ENCODE measurements around the gene DACT3.

The DACT3 gene

DNA sequence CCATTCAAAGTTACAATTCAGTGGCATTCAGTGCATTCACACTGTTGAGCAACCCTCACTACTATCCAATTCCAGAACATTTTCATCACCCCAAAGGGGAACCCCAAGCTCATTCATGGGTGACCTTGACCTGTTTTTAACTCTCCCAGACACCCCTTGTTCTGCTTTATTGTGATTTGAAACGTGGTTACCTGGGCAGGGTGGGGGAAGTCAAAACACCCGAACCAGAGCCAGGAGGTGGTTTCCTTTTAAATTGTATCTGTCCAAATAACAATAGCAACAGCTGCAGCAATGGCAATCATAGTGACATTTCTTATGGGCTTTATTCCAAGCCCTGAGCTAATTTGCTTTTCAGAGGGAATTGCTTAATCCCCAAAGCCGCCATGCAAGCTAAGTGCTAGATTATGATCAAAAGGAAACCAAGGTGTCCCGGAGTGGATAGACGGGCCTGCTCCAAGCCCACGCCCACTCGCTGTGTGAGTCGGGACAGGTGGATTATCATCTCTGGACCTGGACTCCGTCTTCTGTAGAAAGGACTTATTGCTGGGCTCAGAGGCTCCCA is 42.2 kb downstream of the DACT3 start:
- DNase-seq = no peak
- Histone ChIP-seq H3K4me1 (peaks cover 7 to 76% (median 67%) of the 10 kb centered on the region in 4 donors), H3K27me3 (no peaks in the 10 kb centered on the region), H3K36me3 (no peaks in the 10 kb centered on the region), H3K27ac (peak overlapping the region; percentile 90 to 94), H3K9me3 (no peaks in the 10 kb centered on the region), H3K4me3 (no peak overlapping the region)
- intact Hi-C loops (cut with DNase I; ENCODE audit: low total_unique reads) = loop anchor here (5.0 to 10.0 kb wide), 2 partner anchors 44 to 116 kb away; partner anchors contain the start of gene DACT3
- TF ChIP-seq CTCF (IDR thresholded peaks at IDR 0.05) = no peak

DNA sequence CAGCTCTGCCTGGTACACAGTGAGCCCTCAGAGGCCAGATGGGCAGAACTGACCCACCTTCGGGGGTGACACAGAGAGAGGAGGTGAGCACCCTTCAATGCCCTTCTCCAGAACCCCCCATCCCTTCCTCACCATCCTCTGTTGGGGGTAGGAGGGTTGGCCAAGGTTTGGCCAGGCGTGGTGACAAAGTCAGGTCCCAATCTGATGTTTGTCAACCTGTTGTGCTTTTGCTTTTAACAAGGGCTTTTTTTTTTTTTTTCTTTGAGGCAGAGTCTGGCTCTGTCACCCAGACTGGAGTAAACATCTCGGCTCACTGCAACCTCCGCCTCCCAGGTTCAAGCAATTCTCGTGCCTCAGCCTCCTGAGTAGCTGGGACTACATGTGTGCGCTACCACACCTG is 43.4 kb downstream of the DACT3 start:
- H3K27ac ChIP-seq = peak overlapping the region in 1 of 2 donors; percentile 48
- intact Hi-C loops (cut with DNase I; ENCODE audit: low total_unique reads) = loop anchor here (5.0 to 10.0 kb wide), 2 partner anchors 45 to 117 kb away; partner anchors contain the start of gene DACT3
- no peak for TF ChIP-seq CTCF (IDR thresholded peaks at IDR 0.05)

DNA sequence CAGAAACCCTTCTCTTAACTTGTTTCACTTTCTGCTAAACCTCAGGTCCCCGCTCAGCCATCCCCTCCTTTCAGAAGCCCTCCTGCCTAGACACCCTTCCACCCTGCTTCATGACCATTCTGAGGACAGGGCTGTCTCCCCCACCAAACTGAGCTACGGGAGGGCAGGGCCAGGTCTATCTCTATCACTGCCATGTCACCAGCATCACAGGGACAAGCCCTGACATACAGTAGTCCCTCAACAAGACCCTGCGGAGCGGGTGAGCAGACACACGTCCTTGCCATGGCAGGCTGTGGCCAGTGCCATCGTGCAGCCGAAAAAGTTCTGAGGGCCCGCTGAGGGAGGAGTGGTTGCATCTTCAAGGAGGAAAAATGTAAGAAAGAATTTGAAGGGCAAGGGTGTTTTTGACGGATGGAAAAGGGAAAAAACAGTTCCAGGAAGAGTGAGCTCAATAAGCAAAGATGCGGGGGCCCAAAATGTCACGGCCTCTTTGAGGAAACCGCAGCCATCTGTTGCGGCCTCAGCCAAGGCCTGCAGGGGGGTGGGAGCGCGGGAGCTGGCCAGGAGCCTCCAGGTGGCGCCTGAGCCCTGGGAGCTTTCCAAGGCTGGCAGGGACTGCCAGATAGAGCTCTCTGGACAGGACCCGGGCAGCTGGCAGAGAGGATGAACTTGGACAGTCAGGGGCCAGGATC is 44.2 kb downstream of the DACT3 start:
- no peak for DNase-seq
- peak overlapping the region in 1 of 2 donors; percentile 48 for H3K27ac ChIP-seq

More for the DNA sequence above, 43.4 kb downstream of the DACT3 start:
- H3K4me3 ChIP-seq = no peak overlapping the region
- DNase-seq = no peak
- no peaks in the 10 kb centered on the region for H3K27me3 ChIP-seq
- H3K4me1 ChIP-seq = peaks cover 7 to 65% (median 59%) of the 10 kb centered on the region in 4 donors
- no peaks in the 10 kb centered on the region for H3K9me3 ChIP-seq
- H3K36me3 ChIP-seq = no peaks in the 10 kb centered on the region

DNA sequence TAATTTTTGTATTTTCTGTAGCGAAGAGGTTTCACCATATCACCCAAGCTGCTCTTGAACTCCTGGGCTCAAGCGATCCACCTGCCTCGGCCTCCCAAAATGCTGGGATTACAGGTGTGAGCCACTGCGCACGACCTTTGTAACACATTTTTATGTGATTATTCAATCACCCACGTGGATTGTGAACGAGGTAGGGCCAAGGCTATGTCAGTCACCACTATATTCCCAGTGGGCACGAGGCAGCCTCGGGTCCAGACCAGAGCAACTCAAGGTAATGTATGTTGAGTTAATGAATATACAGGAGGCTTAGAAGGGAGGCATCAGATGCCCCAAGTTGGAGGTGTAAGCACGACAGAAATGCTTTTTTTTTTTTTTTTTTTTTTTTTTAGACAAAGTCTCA is 45.0 kb downstream of the DACT3 start:
- Histone ChIP-seq H3K9me3 (no peaks in the 10 kb centered on the region), H3K27me3 (no peaks in the 10 kb centered on the region), H3K4me3 (no peak overlapping the region), H3K36me3 (peaks cover 0 to 4% (median under 1%) of the 10 kb centered on the region in 3 donors), H3K27ac (no peak overlapping the region), H3K4me1 (peaks cover 7 to 50% (median 43%) of the 10 kb centered on the region in 4 donors)
- no peak for DNase-seq
- intact Hi-C loops (cut with DNase I; ENCODE audit: low total_unique reads) = loop anchor here (5.0 to 10.0 kb wide), 2 partner anchors 46 to 119 kb away; partner anchors contain the start of gene DACT3
- no peak for TF ChIP-seq CTCF (IDR thresholded peaks at IDR 0.05)

More for the DNA sequence above, 44.2 kb downstream of the DACT3 start:
- intact Hi-C loops (cut with DNase I; ENCODE audit: low total_unique reads) = loop anchor here (5.0 to 10.0 kb wide), 2 partner anchors 46 to 118 kb away; partner anchors contain the start of gene DACT3
- no peaks in the 10 kb centered on the region for H3K36me3 ChIP-seq
- peak; percentile 26 to 28 for TF ChIP-seq CTCF (IDR thresholded peaks at IDR 0.05)
- H3K4me1 ChIP-seq = peaks cover 7 to 58% (median 51%) of the 10 kb centered on the region in 4 donors
- H3K27me3 ChIP-seq = no peaks in the 10 kb centered on the region
- no peak overlapping the region for H3K4me3 ChIP-seq
- H3K9me3 ChIP-seq = no peaks in the 10 kb centered on the region

- no peaks in the 10 kb centered on the region for H3K9me3 ChIP-seq
- intact Hi-C loops (cut with DNase I; ENCODE audit: low total_unique reads) = loop anchor here (10.0 kb wide), 1 partner anchor 121 kb away; no protein-coding TSS in a partner anchor
These were observed 46.8 kb downstream of the DACT3 start for GRCh38 chr19:46614114-46614722.

More at GRCh38 chr19:46614114-46614722, 46.8 kb downstream of the DACT3 start:
- Histone ChIP-seq H3K4me1 (peaks cover 7 to 34% (median 27%) of the 10 kb centered on the region in 4 donors), H3K4me3 (no peak overlapping the region), H3K27me3 (no peaks in the 10 kb centered on the region), H3K27ac (peak overlapping the region in 1 of 2 donors; percentile 42), H3K36me3 (peaks cover 8 to 21% (median 18%) of the 10 kb centered on the region in 3 donors)
- DNase-seq = peak; percentile 86 to 91
- TF ChIP-seq CTCF (IDR thresholded peaks at IDR 0.05) = peak; percentile 92 to 93

Data from tibial artery (tissue), 4 donors.